ENCODE measurements around the gene NCAM1. TPM values are rescaled to one million over a fixed set of nuclear protein-coding genes. Genes with fewer than 3 reads are reported as not detected.

The NCAM1 gene
- total and polyA plus RNA-seq, 2 donors (not counting 3 experiments of a cell fraction or from before 2014, with no cell fraction given): 0.03 TPM; not detected in 1

DNA sequence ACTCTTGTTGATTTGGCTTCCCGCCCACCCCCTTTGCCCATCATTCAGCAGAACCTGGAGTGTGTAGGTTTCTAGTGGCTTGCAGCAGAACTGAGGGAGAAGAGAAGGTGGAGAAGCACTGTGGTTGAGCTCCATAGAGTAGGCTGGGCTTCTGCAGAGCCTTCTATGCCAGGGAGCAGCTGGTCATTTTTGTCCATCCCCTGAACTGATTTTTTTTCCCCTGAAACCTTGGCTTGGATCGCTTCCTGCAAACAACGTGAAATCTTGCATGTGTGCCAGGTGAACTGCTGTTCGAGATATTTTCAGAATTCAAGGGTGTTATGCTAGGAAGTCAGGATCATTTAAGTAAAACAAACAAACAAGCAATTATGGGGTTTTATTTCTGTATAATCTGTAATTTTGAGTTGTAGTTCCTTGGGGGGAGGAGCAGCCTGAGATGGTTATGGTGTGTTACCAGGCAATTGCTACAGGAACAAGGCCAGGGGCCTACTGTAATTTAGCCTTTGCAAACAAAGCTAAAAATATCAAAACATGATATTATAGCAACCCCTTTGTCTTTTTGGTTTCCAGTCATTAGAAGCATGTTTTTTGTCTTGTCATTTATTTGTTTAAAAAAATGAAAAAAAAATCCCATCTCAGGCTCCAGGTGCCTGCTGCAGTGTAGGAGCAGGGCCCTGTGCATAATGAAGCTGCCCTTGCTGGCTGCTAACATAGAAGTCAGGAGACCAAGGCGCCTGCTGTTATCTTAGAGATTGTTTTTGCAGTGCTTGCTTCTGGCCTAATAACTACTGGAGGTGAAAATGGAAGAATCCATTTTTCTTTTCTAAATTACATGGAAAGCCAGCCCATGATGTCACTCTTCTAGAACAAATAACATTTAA lies 200.7 kb downstream of the NCAM1 start:
- no peak for FAIRE-seq
- dilution Hi-C loops (cut with MboI; ENCODE audit: extremely low pct_ligation_motif_present, low sequenced_read_pairs) (no loop called here), intact Hi-C loops (cut with micrococcal nuclease) (no loop called here)
- H3K27ac ChIP-seq (ENCODE audit: insufficient read depth, low read depth, low read length): no peak overlapping the region
- no peaks in the 10 kb centered on the region for H3K4me1 ChIP-seq (ENCODE audit: control insufficient read depth, extremely low read depth, insufficient read depth, low read length)
- POLR2A ChIA-PET: no interaction called here
- no TSS peak for BruUV-seq (replicated peaks)
- H3K9ac ChIP-seq (replicated peaks; ENCODE audit: extremely low read depth, insufficient read depth, low read length): no peak overlapping the region
- H3K4me2 ChIP-seq (ENCODE audit: insufficient read depth, low read length): no peak overlapping the region
- no peaks in the 10 kb centered on the region for H3K9me1 ChIP-seq (replicated peaks; ENCODE audit: control insufficient read depth, extremely low read depth, insufficient read depth, low read length)
- no peaks in the 10 kb centered on the region for H3K79me2 ChIP-seq (ENCODE audit: control insufficient read depth, insufficient read depth, low read length)
- DNase-seq (ENCODE audit: low read depth, low spot score): no peak
- TF ChIP-seq POLR2AphosphoS5 (IDR thresholded peaks at IDR 0.05; ENCODE audit: insufficient read depth, low read depth, low read length) (no peak), EZH2 (IDR thresholded peaks at IDR 0.05; ENCODE audit: borderline replicate concordance, low read depth, low read length, severe bottlenecking) (no peak), JUN (IDR thresholded peaks at IDR 0.05; ENCODE audit: borderline replicate concordance, insufficient read depth, insufficient read length, low read depth) (no peak), GATA2 (IDR thresholded peaks at IDR 0.05; ENCODE audit: insufficient read depth, insufficient read length, low read depth, low read length) (no peak), MYC (IDR thresholded peaks at IDR 0.05; ENCODE audit: low read depth, low read length) (no peak), FOS (IDR thresholded peaks at IDR 0.05; ENCODE audit: borderline replicate concordance, insufficient read depth, low read length) (no peak), POLR2A (IDR thresholded peaks at IDR 0.05; ENCODE audit: low read depth, low read length) (no peak)
- TF ChIP-seq, protein P1, sequence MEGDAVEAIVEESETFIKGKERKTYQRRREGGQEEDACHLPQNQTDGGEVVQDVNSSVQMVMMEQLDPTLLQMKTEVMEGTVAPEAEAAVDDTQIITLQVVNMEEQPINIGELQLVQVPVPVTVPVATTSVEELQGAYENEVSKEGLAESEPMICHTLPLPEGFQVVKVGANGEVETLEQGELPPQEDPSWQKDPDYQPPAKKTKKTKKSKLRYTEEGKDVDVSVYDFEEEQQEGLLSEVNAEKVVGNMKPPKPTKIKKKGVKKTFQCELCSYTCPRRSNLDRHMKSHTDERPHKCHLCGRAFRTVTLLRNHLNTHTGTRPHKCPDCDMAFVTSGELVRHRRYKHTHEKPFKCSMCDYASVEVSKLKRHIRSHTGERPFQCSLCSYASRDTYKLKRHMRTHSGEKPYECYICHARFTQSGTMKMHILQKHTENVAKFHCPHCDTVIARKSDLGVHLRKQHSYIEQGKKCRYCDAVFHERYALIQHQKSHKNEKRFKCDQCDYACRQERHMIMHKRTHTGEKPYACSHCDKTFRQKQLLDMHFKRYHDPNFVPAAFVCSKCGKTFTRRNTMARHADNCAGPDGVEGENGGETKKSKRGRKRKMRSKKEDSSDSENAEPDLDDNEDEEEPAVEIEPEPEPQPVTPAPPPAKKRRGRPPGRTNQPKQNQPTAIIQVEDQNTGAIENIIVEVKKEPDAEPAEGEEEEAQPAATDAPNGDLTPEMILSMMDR (IDR thresholded peaks at IDR 0.05; ENCODE audit: extremely low read depth in 1 of 2, insufficient read depth in 1 of 2, low read depth in 1 of 2, low read length in 2 of 2): no peak
- TF ChIP-seq, protein P2, sequence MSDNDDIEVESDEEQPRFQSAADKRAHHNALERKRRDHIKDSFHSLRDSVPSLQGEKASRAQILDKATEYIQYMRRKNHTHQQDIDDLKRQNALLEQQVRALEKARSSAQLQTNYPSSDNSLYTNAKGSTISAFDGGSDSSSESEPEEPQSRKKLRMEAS (IDR thresholded peaks at IDR 0.05; ENCODE audit: insufficient read depth, insufficient read length): no peak
- H3K9me3 ChIP-seq (replicated peaks; ENCODE audit: control insufficient read depth, insufficient read depth, low read length): peaks cover 2% of the 10 kb centered on the region
- H2AFZ ChIP-seq (ENCODE audit: low read depth, low read length): no peak overlapping the region
- H3K4me3 ChIP-seq (replicated peaks in 1 of 3; ENCODE audit: insufficient read depth in 1 of 3, low read depth in 1 of 3, low read length in 3 of 3): no peak overlapping the region
- H3K27me3 ChIP-seq (ENCODE audit: control insufficient read depth in 2 of 2, insufficient read depth in 2 of 2, low read length in 2 of 2): no peaks in the 10 kb centered on the region
- no peaks in the 10 kb centered on the region for H4K20me1 ChIP-seq (replicated peaks; ENCODE audit: control insufficient read depth, extremely low read depth, insufficient read depth, low read length)
- CTCF ChIA-PET: no interaction called here
- no peaks in the 10 kb centered on the region for H3K36me3 ChIP-seq (ENCODE audit: control insufficient read depth in 2 of 2, extremely low read depth in 1 of 2, insufficient read depth in 2 of 2, low read length in 2 of 2)

Measured in endothelial cell of umbilical vein (primary cell).